ENCODE results near the gene ZDHHC12.
A peak's percentile ranks its signal among the peaks of the same experiment; 100 is the strongest.

Gene ZDHHC12

GRCh38 chr9:128729766-128730517 is 6.0 kb upstream of the ZDHHC12 start:
- DNase-seq (ENCODE audit: low read depth) = no peak

GRCh38 chr9:128729302-128729701 is 5.4 kb upstream of the ZDHHC12 start:
- DNase-seq (ENCODE audit: low read depth) = no peak

GRCh38 chr9:128728298-128728697 is 4.4 kb upstream of the ZDHHC12 start:
- no peak for DNase-seq (ENCODE audit: low read depth)

GRCh38 chr9:128727640-128728248 is 3.8 kb upstream of the ZDHHC12 start:
- no peak for DNase-seq (ENCODE audit: low read depth)

GRCh38 chr9:128724744-128725211 is 851 bp upstream of the ZDHHC12 start:
- peak; percentile 69 for DNase-seq (ENCODE audit: low read depth)

- no peak for DNase-seq (ENCODE audit: low read depth)
Measured at GRCh38 chr9:128723352-128723865, 518 bp downstream of the ZDHHC12 start.

- no peak for DNase-seq (ENCODE audit: low read depth)
Measured at GRCh38 chr9:128722380-128723351, 1.3 kb downstream of the ZDHHC12 start.

GRCh38 chr9:128721487-128722010 is 2.4 kb downstream of the ZDHHC12 start:
- DNase-seq (ENCODE audit: low read depth) = no peak

GRCh38 chr9:128720841-128721486 is 3.0 kb downstream of the ZDHHC12 start:
- no peak for DNase-seq (ENCODE audit: low read depth)

- no peak for DNase-seq (ENCODE audit: low read depth)
Measured at GRCh38 chr9:128719919-128720605, 3.9 kb downstream of the ZDHHC12 start.

GRCh38 chr9:128718475-128718874 is 5.5 kb downstream of the ZDHHC12 start:
- DNase-seq (ENCODE audit: low read depth) = no peak

- DNase-seq (ENCODE audit: low read depth) = no peak
Measured at GRCh38 chr9:128718047-128718446, 5.9 kb downstream of the ZDHHC12 start.

- DNase-seq (ENCODE audit: low read depth) = no peak
Measured at GRCh38 chr9:128716581-128717254, 7.2 kb downstream of the ZDHHC12 start.

- no peak for DNase-seq (ENCODE audit: low read depth)
Measured at GRCh38 chr9:128715436-128715750, 8.5 kb downstream of the ZDHHC12 start.

GRCh38 chr9:128714586-128715435 is 9.1 kb downstream of the ZDHHC12 start:
- DNase-seq (ENCODE audit: low read depth) = no peak

- DNase-seq (ENCODE audit: low read depth) = no peak
Measured at GRCh38 chr9:128713941-128714573, 9.9 kb downstream of the ZDHHC12 start.

- DNase-seq (ENCODE audit: low read depth) = no peak
Measured at GRCh38 chr9:128713411-128713780, 10.5 kb downstream of the ZDHHC12 start.

- DNase-seq (ENCODE audit: low read depth) = no peak
Measured at GRCh38 chr9:128712451-128713410, 11.2 kb downstream of the ZDHHC12 start.
